HCT116 (cell line): ENCODE results near the gene CLDN14.

ENCODE experiments used
- ELF1 ChIP-seq: IDR thresholded peaks from 2 replicates; pipeline ENCODE4 v1.6.1; 2012; ENCODE audit warnings: low read depth, borderline replicate concordance
- EZH2 ChIP-seq: fragments of 200-600 bp; sonication (generic); IDR thresholded peaks from 2 replicates; pipeline ENCODE4 v1.6.1; 2017; ENCODE audit warnings: antibody characterized with exemption, mixed run types
- EZH2phosphoT487 ChIP-seq: fragments of 200-600 bp; IDR thresholded peaks from 2 replicates; pipeline ENCODE4 v1.6.1; 2018; ENCODE audit warnings: antibody characterized with exemption, borderline replicate concordance
- MAX ChIP-seq: IDR thresholded peaks from 2 replicates; pipeline ENCODE4 v1.6.1; 2012
- POLR2A ChIP-seq: IDR thresholded peaks from 2 replicates; pipeline ENCODE4 v1.7.0; 2011; ENCODE audit warnings: borderline replicate concordance; ENCODE audit not compliant: insufficient read depth, insufficient read length; ENCODE audit errors: extremely low read depth
- POLR2AphosphoS5 ChIP-seq: IDR thresholded peaks from 2 replicates; pipeline ENCODE4 v1.6.1; 2011; ENCODE audit warnings: mild to moderate bottlenecking, low read depth, low read length, moderate library complexity
- RAD21 ChIP-seq: IDR thresholded peaks from 2 replicates; pipeline ENCODE4 v1.6.1; 2012; ENCODE audit warnings: low read depth, mild to moderate bottlenecking
- SP1 ChIP-seq: IDR thresholded peaks from 2 replicates; pipeline ENCODE4 v1.6.1; 2012; ENCODE audit warnings: low read depth
- SRF ChIP-seq: IDR thresholded peaks from 2 replicates; pipeline ENCODE4 v1.6.1; 2012; ENCODE audit warnings: low read depth
- ZBTB33 ChIP-seq: IDR thresholded peaks from 2 replicates; pipeline ENCODE4 v1.6.1; 2011; ENCODE audit warnings: mild to moderate bottlenecking, low read length, moderate library complexity; ENCODE audit not compliant: insufficient replicate concordance; ENCODE audit errors: extremely low read depth
- ZFX ChIP-seq: fragments of 450-650 bp; IDR thresholded peaks from 2 replicates; pipeline ENCODE4 v1.6.1; 2017
- TF ChIP-seq, protein P1 (sequence below), 3 experiments: fragments of 200-600 bp in 1 of 3; sonication (generic) in 1 of 3; IDR thresholded peaks in 2 of 3; conservative IDR thresholded peaks in 1 of 3; 2 replicates each; pipeline ENCODE4 v1.5.1; 2012 to 2017; ENCODE audit warnings: low read depth in 2 of 3, low read length in 2 of 3, antibody characterized with exemption in 1 of 3, borderline replicate concordance in 1 of 3, control low read depth in 1 of 3, mild to moderate bottlenecking in 1 of 3, mixed read lengths in 1 of 3, mixed run types in 1 of 3, moderate library complexity in 1 of 3; ENCODE audit not compliant: insufficient read depth in 1 of 3

DNA sequence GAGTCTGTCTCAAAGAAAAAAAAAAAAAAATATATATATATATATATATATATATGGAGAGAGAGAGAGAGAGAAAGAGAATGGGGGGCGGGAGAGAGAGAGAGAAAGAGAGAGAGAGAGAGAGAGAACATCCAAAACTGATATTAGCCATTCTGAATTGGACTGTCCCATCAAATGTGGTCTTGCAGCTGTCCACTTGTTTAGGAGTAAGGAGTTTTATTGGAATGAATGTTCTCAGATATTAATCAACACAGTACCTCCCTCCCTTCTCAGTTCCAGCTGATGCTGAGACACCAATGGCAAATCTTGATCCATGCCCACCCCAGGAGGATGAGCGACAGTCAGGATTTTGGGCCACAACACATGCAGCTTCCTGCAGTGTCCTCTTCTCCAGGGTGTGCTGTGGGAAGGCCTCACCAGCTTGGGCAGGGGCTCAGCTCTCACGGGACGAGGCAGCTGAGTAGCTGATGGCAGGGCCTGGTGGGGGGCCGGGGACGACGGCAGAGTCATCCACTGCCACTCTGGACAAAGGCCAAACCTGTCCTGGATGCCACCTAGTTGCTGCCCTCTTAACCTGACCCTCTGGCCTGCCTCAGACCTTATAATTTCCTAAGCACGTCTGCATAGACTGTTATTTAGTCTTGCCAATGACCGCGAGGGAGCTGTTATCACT, 9.3 kb upstream of the CLDN14 start:
- TF ChIP-seq SP1 (no peak), POLR2A (no peak), POLR2AphosphoS5 (no peak), EZH2phosphoT487 (no peak), RAD21 (no peak), SRF (no peak), EZH2 (no peak), ZBTB33 (no peak), MAX (no peak), ZFX (no peak), ELF1 (no peak)
- TF ChIP-seq, protein P1, sequence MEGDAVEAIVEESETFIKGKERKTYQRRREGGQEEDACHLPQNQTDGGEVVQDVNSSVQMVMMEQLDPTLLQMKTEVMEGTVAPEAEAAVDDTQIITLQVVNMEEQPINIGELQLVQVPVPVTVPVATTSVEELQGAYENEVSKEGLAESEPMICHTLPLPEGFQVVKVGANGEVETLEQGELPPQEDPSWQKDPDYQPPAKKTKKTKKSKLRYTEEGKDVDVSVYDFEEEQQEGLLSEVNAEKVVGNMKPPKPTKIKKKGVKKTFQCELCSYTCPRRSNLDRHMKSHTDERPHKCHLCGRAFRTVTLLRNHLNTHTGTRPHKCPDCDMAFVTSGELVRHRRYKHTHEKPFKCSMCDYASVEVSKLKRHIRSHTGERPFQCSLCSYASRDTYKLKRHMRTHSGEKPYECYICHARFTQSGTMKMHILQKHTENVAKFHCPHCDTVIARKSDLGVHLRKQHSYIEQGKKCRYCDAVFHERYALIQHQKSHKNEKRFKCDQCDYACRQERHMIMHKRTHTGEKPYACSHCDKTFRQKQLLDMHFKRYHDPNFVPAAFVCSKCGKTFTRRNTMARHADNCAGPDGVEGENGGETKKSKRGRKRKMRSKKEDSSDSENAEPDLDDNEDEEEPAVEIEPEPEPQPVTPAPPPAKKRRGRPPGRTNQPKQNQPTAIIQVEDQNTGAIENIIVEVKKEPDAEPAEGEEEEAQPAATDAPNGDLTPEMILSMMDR (IDR thresholded peaks at IDR 0.05 in 2 of 3, conservative IDR thresholded peaks at IDR 0.05 in 1 of 3; ENCODE audit: borderline replicate concordance in 1 of 3, insufficient read depth in 1 of 3, low read depth in 2 of 3, low read length in 2 of 3): no peak
